Liver (tissue), 3 donors: ENCODE measurements around the gene ADPRS.

Source experiments
- FOXA2 ChIP-seq: IDR thresholded peaks from 2 replicates; pipeline ENCODE4 v1.6.1; 2016; ENCODE audit warnings: antibody characterized with exemption
- GABPA ChIP-seq, 2 donors: IDR thresholded peaks in 1 of 2; conservative IDR thresholded peaks in 1 of 2; 2 replicates each; pipeline ENCODE4 v1.6.1; 2016; ENCODE audit warnings: antibody characterized with exemption in 2 of 2, mild to moderate bottlenecking in 1 of 2, moderate library complexity in 1 of 2
- HNF4A ChIP-seq, 2 donors: conservative IDR thresholded peaks; 2 replicates each; pipeline ENCODE4 v1.6.1; 2016; ENCODE audit warnings: antibody characterized with exemption in 2 of 2, mild to moderate bottlenecking in 2 of 2
- NR2F2 ChIP-seq: IDR thresholded peaks from 2 replicates; pipeline ENCODE4 v1.6.1; 2016; ENCODE audit warnings: antibody characterized with exemption
- RAD21 ChIP-seq, 2 donors: IDR thresholded peaks; 2 replicates each; pipeline ENCODE4 v1.6.1; 2016; ENCODE audit warnings: antibody characterized with exemption in 2 of 2, mild to moderate bottlenecking in 2 of 2
- TAF1 ChIP-seq: conservative IDR thresholded peaks from 2 replicates; pipeline ENCODE4 v1.6.1; 2016; ENCODE audit warnings: antibody characterized with exemption, mild to moderate bottlenecking
- TF ChIP-seq, protein P1 (sequence below): fragments of 150-350 bp; IDR thresholded peaks from 2 replicates; pipeline ENCODE4 v1.5.1; 2017; ENCODE audit warnings: improper control_type of control experiment, low read depth, low read length; ENCODE audit not compliant: missing input control
- TF ChIP-seq, protein P2 (sequence below): IDR thresholded peaks from 2 replicates; pipeline ENCODE4 v1.6.1; 2016; ENCODE audit warnings: antibody characterized with exemption
- TF ChIP-seq, protein P3 (sequence below): IDR thresholded peaks from 2 replicates; pipeline ENCODE4 v1.6.1; 2016; ENCODE audit warnings: antibody characterized with exemption, mild to moderate bottlenecking
- TF ChIP-seq, protein P4 (sequence below): IDR thresholded peaks from 2 replicates; pipeline ENCODE4 v1.6.1; 2016; ENCODE audit warnings: antibody characterized with exemption
- donor health status: healthy.
- donor health status: healthy.

DNA sequence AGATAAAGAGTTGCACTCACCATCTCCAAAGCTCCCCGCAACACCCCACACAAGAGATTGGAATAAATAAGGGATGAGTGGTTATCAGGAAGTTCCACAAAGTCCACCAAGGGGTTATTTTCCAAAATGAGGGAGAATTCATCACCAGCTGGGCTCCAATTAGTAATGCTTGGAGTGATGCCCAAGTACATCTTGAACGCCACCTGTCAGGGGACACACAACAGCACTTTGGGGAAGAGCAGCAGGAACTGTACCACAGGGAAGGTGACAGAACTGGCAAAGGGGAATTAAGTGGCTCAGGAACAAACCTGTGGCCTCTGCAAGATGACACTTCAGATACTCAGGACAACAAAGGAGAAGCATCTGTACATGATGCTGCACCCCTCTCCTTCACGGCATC is 49.1 kb downstream of the ADPRS start:
- TF ChIP-seq, protein P1, sequence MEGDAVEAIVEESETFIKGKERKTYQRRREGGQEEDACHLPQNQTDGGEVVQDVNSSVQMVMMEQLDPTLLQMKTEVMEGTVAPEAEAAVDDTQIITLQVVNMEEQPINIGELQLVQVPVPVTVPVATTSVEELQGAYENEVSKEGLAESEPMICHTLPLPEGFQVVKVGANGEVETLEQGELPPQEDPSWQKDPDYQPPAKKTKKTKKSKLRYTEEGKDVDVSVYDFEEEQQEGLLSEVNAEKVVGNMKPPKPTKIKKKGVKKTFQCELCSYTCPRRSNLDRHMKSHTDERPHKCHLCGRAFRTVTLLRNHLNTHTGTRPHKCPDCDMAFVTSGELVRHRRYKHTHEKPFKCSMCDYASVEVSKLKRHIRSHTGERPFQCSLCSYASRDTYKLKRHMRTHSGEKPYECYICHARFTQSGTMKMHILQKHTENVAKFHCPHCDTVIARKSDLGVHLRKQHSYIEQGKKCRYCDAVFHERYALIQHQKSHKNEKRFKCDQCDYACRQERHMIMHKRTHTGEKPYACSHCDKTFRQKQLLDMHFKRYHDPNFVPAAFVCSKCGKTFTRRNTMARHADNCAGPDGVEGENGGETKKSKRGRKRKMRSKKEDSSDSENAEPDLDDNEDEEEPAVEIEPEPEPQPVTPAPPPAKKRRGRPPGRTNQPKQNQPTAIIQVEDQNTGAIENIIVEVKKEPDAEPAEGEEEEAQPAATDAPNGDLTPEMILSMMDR: no peak
- no peak for TF ChIP-seq TAF1
- TF ChIP-seq, protein P2, sequence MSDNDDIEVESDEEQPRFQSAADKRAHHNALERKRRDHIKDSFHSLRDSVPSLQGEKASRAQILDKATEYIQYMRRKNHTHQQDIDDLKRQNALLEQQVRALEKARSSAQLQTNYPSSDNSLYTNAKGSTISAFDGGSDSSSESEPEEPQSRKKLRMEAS: no peak
- TF ChIP-seq GABPA (IDR thresholded peaks at IDR 0.05 in 1 of 2, conservative IDR thresholded peaks at IDR 0.05 in 1 of 2): no peak
- TF ChIP-seq, protein P3, sequence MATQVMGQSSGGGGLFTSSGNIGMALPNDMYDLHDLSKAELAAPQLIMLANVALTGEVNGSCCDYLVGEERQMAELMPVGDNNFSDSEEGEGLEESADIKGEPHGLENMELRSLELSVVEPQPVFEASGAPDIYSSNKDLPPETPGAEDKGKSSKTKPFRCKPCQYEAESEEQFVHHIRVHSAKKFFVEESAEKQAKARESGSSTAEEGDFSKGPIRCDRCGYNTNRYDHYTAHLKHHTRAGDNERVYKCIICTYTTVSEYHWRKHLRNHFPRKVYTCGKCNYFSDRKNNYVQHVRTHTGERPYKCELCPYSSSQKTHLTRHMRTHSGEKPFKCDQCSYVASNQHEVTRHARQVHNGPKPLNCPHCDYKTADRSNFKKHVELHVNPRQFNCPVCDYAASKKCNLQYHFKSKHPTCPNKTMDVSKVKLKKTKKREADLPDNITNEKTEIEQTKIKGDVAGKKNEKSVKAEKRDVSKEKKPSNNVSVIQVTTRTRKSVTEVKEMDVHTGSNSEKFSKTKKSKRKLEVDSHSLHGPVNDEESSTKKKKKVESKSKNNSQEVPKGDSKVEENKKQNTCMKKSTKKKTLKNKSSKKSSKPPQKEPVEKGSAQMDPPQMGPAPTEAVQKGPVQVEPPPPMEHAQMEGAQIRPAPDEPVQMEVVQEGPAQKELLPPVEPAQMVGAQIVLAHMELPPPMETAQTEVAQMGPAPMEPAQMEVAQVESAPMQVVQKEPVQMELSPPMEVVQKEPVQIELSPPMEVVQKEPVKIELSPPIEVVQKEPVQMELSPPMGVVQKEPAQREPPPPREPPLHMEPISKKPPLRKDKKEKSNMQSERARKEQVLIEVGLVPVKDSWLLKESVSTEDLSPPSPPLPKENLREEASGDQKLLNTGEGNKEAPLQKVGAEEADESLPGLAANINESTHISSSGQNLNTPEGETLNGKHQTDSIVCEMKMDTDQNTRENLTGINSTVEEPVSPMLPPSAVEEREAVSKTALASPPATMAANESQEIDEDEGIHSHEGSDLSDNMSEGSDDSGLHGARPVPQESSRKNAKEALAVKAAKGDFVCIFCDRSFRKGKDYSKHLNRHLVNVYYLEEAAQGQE: no peak
- no peak for TF ChIP-seq FOXA2
- no peak for TF ChIP-seq RAD21 (IDR thresholded peaks at IDR 0.05)
- TF ChIP-seq, protein P4, sequence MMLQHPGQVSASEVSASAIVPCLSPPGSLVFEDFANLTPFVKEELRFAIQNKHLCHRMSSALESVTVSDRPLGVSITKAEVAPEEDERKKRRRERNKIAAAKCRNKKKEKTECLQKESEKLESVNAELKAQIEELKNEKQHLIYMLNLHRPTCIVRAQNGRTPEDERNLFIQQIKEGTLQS: no peak
- no peak for TF ChIP-seq NR2F2
- TF ChIP-seq HNF4A (conservative IDR thresholded peaks at IDR 0.05): no peak
